Measurements from ENCODE around the gene GALR3.

The GALR3 gene

GRCh38 chr22:37824674-37825641 is 1.8 kb downstream of the GALR3 start:
- DNase-seq = no peak

GRCh38 chr22:37827056-37827455 is 3.9 kb downstream of the GALR3 start:
- no peak for DNase-seq

- DNase-seq = no peak
These were observed 7.1 kb downstream of the GALR3 start for GRCh38 chr22:37830093-37830842.

GRCh38 chr22:37831472-37831871 is 8.3 kb downstream of the GALR3 start:
- DNase-seq = no peak

GRCh38 chr22:37832022-37832857 is 9.1 kb downstream of the GALR3 start:
- no peak for DNase-seq

- DNase-seq = no peak
These were observed 19.0 kb downstream of the GALR3 start for GRCh38 chr22:37842015-37842793.

GRCh38 chr22:37843741-37844089 is 20.5 kb downstream of the GALR3 start:
- peak; percentile 45 for DNase-seq

- no peak for DNase-seq
These were observed 21.7 kb downstream of the GALR3 start for GRCh38 chr22:37844904-37845329.

GRCh38 chr22:37846433-37846832 is 23.3 kb downstream of the GALR3 start:
- DNase-seq = no peak

- DNase-seq = no peak
These were observed 25.5 kb downstream of the GALR3 start for GRCh38 chr22:37848587-37849088.

- DNase-seq = peak; percentile 65
These were observed 26.0 kb downstream of the GALR3 start, which contains the start of gene EIF3L for GRCh38 chr22:37849089-37849751. Gene EIF3L (plus strand): TSS chr22:37849419. CDS start chr22:37849450, 31 bp downstream.

GRCh38 chr22:37850801-37851200 is 27.6 kb downstream of the GALR3 start:
- no peak for DNase-seq

- DNase-seq = no peak
These were observed 29.2 kb downstream of the GALR3 start for GRCh38 chr22:37852418-37852817.

GRCh38 chr22:37854946-37855345 is 31.8 kb downstream of the GALR3 start:
- DNase-seq = no peak

- DNase-seq = no peak
These were observed 32.3 kb downstream of the GALR3 start for GRCh38 chr22:37855462-37855861.

GRCh38 chr22:37860796-37861421 is 37.7 kb downstream of the GALR3 start:
- DNase-seq = no peak

GRCh38 chr22:37862570-37863325 is 39.6 kb downstream of the GALR3 start:
- no peak for DNase-seq

- DNase-seq = no peak
These were observed 42.3 kb downstream of the GALR3 start for GRCh38 chr22:37865510-37865909.

- DNase-seq = no peak
These were observed 47.1 kb downstream of the GALR3 start for GRCh38 chr22:37870273-37870672.

Data from kidney glomerular epithelial cell (primary cell).